Activated T-cell treated with anti-CD3 and anti-CD28 coated beads, Interleukin-2, amount 50 U/mL, for 48 hours (primary cell): Measurements from ENCODE around the gene MIB2.

Source experiments
- DNase-seq, 2 experiments: peaks; one replicate each; pipeline ENCODE4 v3.0.0-alpha.2; 2020

Gene MIB2

GRCh38 chr1:1598720-1599029 lies 16.6 kb upstream of the MIB2 start:
- no peak for DNase-seq

DNA sequence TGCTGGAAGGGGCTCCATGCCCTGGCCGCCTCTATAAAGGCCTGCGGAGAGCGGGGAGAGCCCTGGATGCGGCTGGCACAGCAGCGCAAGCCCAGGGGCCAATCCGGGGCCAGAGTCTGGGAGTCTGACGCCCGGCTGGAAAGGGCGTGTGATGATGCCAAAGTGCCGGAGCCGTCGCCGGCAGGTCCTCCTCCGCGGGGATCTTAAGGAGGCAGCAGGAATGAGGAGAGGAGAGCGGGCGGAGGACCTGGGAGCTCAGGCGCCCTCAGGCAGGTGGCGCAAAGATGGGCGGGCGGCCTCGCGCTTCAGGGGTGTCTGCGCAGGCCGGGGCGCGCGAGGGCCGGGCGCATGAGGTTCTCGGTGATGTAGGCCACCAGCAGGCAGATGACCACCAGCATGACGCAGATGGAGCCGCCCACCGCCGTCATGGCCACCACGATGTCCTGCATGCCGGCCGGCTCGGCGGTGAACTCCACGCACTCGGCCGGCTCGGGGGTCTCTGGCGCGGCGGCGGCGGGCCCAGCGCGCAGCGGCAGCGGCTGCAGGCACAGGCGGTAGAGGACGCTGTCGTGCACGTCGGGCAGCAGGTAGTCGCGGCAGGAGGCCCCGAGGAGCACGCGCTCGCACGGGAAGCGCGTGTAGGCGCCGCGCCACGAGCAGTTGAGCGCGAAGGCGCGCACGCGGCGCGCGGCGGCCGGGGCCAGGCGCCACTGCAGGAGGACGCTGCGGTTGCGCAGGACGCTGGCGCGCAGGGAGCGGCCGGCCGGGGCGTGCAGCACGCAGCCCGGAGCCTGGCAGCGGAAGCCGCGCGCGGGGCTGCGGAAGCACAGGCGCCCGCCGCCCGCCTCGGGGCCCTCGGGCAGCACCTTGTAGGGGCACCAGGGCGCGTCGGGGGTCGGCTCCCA lies 16.0 kb upstream of the MIB2 start:
- peak in 1 of 2 experiments; percentile 57 for DNase-seq

DNA sequence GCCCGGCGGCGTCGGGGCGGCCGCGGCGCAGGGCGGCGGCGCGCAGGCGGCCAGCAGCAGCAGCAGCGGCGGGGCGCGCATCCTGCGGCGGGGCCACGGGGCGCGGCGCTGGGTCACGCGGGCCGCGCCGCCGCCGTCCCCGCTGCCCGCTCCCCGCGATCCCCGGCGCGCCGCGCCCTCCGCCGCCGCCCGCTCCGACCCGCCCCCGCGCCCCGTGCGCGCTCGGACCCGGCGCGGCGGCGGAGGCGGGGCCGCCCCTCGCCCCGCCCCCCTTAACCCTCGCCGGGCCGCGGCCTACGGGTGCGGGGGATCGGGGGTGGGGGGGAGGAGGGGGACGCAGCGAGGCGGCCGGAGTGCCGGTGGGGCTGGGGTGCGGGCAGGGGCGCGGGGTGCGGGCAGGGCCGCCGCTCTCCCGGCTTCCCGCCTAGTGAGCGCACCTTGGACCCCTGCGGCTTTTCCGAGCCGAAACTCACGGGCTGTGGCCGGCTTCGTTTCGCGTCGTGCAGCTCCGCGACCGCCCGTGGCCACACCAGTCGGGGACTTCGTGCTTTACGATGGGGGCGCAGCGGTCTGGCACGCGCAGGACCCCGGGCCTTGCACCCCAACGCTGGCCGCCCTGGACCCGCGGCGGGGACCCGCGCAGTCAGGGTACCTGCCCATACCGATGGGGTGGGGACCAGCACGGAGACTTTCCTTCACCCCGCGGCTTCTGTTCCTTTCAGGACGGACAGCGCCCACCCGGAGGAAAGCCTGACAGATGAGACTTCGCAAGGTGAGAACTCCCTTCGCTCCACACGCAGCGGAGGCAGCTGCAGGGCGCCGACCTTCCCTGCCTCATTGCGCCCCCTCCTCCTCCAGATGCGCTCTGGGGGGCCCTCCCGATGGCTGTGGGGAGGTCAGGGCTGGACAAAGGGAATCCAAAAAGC lies 15.1 kb upstream of the MIB2 start, which contains the start of gene FNDC10:
Gene FNDC10, minus strand, starts transcription at position 201 of the 926 bp plus-strand sequence. Its CDS starts 120 bp downstream, at position 81.
- no peak for DNase-seq

DNA sequence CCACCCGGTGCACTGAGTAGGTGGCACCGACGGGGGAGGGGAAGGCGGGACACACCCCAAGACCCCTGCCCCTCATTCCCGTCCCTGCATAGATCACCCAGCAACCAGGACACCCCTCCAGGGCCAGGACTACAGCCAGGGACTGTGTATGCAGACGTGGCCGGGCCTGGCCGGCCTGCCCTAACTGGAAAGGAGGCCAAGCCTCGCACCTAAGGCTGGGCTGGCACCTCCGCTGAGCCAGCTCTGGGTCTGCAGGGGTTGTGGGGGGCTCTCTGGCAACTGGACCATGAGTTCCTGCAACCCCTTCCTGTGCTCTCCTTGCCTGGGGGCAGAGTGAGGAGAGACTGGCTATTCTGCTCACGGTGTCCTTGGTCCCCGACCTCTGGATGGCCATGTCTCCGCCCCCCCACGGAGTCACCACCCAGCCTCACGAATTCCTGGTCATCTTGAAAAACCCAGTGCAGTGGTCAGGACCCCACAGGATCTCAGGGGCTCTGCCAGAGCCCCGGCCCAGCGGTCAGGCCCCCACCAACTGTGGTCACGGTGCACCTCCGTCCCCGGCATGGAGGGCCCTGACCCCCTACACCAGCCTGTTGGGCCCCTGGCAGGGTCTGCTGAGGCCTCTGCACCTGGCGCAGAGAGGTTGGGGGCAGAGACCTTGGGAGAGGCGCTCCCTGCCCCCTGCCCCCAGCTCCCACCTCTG lies 14.3 kb upstream of the MIB2 start:
- no peak for DNase-seq

- DNase-seq, result no peak
Observed at GRCh38 chr1:1601564-1602303, 13.6 kb upstream of the MIB2 start.

DNA sequence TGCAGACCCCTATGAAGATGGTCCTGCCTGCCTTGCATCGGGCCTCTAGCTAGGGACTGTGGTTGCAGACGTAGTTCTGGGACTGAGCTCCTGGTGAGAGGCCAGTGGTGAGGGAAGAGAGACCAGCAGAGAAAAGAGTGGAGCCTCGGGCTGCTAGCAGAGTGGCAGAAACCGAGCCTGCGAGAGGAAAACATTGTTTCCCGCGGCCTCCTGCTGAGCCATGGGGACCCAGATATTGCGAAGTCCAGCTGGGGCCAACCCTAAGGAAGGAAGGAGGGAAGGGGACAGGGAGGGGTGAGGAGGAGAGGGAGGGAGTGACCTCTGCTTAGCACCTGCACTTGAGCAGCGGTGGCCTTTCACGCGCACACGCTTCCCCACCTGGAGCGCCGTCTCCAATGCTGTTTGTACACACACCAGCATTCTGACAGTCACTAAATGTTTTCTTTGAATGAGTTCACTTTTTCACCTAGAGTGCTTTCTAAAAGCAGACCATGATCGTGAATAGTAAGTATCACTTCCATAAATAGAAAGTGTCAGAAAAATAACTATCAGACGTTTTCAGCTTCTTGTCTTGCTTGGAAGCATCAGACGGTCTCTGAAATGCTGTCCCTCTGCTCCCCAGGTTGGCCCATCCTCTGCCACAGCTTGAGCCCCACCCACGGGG lies 12.9 kb upstream of the MIB2 start:
- no peak for DNase-seq

DNA sequence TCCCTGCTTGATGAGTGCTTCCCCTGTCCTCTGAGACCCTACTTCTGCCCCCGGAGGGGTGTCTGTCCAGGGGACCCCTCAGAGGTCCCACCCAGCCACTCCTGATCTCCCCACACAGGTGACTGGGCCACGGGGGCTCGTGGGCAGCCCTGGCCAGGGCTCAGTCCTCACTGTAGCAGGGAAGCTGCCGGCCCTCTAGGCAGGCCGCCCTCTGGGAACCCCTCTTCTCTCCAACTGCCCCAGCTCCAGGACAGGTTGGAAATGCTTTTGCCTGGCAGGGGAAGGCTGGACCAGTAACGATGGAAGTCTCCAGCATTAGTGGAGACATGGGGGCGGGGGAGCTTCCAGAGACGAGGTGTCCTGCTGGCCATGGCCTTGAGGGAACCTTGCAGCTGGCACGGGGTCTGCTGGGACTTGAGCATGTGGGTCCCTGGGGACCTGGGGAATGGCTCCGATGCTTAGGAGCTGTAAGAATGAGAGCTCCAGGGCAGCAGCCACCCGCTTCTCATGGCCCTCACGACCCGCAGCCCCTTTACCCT lies 12.3 kb upstream of the MIB2 start:
- DNase-seq, result no peak

GRCh38 chr1:1603671-1604373 lies 11.5 kb upstream of the MIB2 start:
- no peak for DNase-seq

- no peak for DNase-seq
Observed at GRCh38 chr1:1604374-1605033, 10.8 kb upstream of the MIB2 start.

DNA sequence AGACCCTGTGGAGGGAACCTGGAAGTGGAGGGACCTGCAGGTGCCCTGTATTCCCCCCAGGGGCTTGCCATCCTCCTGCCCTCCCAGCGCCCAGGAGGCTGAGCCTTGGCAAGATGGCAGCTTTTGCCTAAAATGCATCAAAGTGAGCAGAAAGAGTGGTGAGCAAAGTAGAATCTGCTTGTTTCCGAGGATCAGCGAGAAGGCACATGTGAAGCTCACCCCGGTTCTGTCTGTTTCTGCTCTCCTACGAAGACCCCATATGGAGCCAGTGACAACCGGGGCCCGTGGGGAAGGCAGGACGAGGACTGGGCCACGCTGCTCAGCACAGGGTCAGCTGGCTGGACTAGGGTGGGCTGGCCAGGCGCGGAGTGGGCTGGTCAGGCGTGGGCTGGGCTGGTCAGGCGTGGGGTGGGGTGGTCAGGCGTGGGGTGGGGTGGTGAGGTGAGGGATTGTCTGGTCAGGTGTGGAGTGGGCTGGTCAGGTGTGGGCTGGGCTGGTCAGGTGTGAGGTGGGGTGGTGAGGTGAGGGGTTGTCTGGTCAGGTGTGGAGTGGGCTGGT lies 10.2 kb upstream of the MIB2 start:
- peak in 1 of 2 experiments; percentile 21 for DNase-seq

DNA sequence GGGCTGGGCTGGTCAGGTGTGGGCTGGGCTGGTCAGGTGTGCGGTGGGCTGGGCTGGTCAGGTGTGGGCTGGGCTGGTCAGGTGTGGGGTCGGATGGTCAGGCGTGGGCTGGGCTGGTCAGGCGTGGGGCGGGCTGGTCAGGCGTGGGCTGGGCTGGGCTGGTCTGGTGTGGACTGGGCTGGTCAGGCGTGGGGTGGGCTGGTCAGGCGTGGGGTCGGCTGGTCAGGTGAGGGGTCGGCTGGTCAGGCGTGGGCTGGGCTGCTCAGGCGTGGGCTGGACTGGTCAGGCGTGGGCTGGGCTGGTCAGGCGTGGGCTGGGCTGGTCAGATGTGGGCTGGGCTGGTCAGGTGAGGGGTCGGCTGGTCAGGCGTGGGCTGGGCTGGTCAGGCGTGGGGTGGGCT lies 9.6 kb upstream of the MIB2 start:
- DNase-seq, result no peak

GRCh38 chr1:1606232-1606631 lies 9.1 kb upstream of the MIB2 start:
- DNase-seq, result no peak

DNA sequence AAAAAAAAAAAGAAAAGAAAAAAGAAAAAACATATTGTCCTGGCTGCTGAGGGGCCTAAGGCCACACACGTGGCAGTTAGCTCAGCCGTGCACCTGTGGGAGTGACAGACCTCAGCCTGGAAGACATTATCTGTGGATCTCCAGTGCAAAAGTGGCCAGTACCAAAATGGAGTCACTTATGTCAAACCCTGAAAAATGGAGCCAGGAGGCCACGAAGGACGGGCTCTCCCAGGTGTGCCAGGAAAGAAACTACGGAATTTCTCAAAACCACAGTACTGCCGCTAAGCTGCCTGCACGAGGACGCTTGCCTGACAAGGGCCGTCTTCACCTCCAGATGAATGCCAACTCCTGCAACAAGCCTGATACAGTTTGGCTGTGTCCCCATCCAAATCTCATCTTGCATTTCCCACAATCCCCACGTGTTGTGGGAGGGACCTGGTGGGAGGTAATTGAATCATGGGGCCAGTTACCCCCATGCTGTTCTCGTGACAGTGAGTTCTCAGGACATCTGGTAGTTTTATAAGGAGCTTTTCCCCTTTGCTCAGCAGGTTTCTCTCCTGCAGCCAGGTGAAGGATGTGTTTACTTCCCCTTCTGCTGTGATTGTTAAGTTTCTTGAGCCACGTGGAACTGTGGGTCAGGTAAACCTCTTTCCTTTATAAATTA lies 5.3 kb upstream of the MIB2 start:
- no peak for DNase-seq

- no peak for DNase-seq
Observed at GRCh38 chr1:1610796-1611195, 4.5 kb upstream of the MIB2 start.

DNA sequence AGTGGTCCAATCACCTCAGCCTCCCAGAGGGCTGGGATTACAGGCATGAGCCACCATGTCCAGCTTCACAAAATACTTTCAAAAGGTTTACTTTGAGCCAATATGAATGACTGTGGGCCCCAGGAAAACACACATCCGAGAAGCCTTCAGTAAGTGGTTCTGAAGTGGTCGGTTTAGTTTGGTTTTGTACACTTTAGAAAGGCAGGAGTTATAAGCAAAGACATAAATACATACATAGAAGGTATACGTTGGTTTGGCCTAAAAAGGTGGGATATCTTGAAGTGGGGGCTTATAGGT lies 3.2 kb upstream of the MIB2 start:
- no peak for DNase-seq

GRCh38 chr1:1613509-1614082 lies 1.7 kb upstream of the MIB2 start:
- DNase-seq, result no peak

GRCh38 chr1:1614204-1614953 lies 921 bp upstream of the MIB2 start:
- DNase-seq, result peak; percentile 73 to 74

DNA sequence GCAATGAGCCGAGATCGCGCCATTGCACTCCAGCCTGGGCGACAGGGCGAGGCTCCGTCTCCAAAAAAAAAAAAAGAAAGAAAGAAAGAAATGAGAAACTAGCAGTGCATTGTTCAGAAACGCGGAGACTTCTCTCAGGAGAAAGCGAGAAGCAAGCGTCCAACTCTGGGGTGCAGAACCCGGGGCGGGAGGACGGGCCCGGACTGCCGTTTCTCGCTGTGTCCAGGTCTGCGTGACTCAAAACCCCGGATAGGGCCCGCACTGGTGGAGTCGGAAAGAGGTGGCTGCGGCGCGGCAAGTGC lies 395 bp upstream of the MIB2 start:
- no peak for DNase-seq
